GM19099 (cell line): ENCODE measurements around the gene LAMC1.

Source experiments
- POLR2A ChIP-seq: IDR thresholded peaks from 3 replicates; pipeline ENCODE4 v1.6.1; 2011; ENCODE audit warnings: low read depth; ENCODE audit not compliant: insufficient read length; ENCODE audit errors: extremely low read depth

LAMC1 gene

GRCh38 chr1:183048087-183049085, 25.2 kb downstream of the LAMC1 start:
- no peak for TF ChIP-seq POLR2A

- TF ChIP-seq POLR2A = no peak
Observed at GRCh38 chr1:183051546-183051945, 28.3 kb downstream of the LAMC1 start.

- TF ChIP-seq POLR2A = no peak
Observed at GRCh38 chr1:183052861-183053260, 29.6 kb downstream of the LAMC1 start.

GRCh38 chr1:183058851-183059502, 35.8 kb downstream of the LAMC1 start:
- TF ChIP-seq POLR2A = no peak

- no peak for TF ChIP-seq POLR2A
Observed at GRCh38 chr1:183061194-183061593, 38.0 kb downstream of the LAMC1 start.

- TF ChIP-seq POLR2A = no peak
Observed at GRCh38 chr1:183063349-183063748, 40.1 kb downstream of the LAMC1 start.

- TF ChIP-seq POLR2A = no peak
Observed at GRCh38 chr1:183065168-183065706, 42.0 kb downstream of the LAMC1 start.

GRCh38 chr1:183069562-183070216, 46.5 kb downstream of the LAMC1 start:
- no peak for TF ChIP-seq POLR2A

- TF ChIP-seq POLR2A = no peak
Observed at GRCh38 chr1:183070234-183070922, 47.2 kb downstream of the LAMC1 start.

GRCh38 chr1:183070923-183071618, 47.9 kb downstream of the LAMC1 start:
- no peak for TF ChIP-seq POLR2A

- TF ChIP-seq POLR2A = no peak
Observed at GRCh38 chr1:183073320-183073719, 50.1 kb downstream of the LAMC1 start.

- TF ChIP-seq POLR2A = no peak
Observed at GRCh38 chr1:183074215-183074614, 51.0 kb downstream of the LAMC1 start.

GRCh38 chr1:183075861-183076260, 52.6 kb downstream of the LAMC1 start:
- no peak for TF ChIP-seq POLR2A

GRCh38 chr1:183077097-183077496, 53.9 kb downstream of the LAMC1 start:
- TF ChIP-seq POLR2A = no peak
